Measurements from ENCODE around the gene GADL1.
A peak's percentile ranks its signal among the peaks of the same experiment; 100 is the strongest.

GADL1 gene

DNA sequence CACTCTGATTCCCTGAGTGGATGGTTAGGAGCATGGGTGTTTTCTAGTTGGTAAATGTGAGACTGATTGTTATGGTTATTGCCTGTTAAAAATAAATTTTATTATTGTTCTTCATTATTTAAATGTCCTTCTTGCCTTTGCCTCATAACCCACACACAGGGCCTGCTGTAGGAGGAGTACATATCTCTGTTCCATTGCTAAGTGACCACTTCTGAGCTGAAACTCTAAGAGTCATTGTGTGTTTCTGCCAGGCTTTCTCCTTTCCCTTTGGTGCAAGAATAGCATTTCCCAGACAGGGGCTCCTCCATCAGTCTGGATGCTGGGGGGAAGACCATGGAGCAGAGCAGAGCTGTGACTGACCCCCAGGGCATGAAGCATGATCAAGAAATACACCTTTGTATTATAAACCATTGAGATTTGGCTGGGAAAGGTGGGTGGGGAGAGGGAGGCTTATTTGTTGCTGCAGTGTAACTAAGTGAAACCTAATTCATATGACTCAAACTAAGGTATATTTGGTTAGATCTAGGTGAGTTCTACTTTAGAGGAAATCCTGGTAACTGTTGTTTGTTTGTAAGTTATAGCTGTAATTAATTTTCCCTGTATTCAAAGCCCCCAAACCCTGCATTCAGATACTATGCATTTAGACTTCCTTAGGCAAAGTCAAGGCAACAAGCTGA is 150.7 kb downstream of the GADL1 start:
- H3F3A ChIP-seq (ENCODE audit: insufficient read depth, low read length) = no peaks in the 10 kb centered on the region
- H2AFZ ChIP-seq (ENCODE audit: low read length) = no peak overlapping the region
- no peaks in the 10 kb centered on the region for H3K27me3 ChIP-seq (replicated peaks; ENCODE audit: insufficient read depth, low read length)
- no peak overlapping the region for H3K27ac ChIP-seq (ENCODE audit: low read length)
- no peaks in the 10 kb centered on the region for H3K9me3 ChIP-seq (replicated peaks; ENCODE audit: insufficient read depth, low read length)
- no peaks in the 10 kb centered on the region; the same call in 1 of the 2 replicates for H3K4me1 ChIP-seq (ENCODE audit: low read length)
- TF ChIP-seq, protein P1, sequence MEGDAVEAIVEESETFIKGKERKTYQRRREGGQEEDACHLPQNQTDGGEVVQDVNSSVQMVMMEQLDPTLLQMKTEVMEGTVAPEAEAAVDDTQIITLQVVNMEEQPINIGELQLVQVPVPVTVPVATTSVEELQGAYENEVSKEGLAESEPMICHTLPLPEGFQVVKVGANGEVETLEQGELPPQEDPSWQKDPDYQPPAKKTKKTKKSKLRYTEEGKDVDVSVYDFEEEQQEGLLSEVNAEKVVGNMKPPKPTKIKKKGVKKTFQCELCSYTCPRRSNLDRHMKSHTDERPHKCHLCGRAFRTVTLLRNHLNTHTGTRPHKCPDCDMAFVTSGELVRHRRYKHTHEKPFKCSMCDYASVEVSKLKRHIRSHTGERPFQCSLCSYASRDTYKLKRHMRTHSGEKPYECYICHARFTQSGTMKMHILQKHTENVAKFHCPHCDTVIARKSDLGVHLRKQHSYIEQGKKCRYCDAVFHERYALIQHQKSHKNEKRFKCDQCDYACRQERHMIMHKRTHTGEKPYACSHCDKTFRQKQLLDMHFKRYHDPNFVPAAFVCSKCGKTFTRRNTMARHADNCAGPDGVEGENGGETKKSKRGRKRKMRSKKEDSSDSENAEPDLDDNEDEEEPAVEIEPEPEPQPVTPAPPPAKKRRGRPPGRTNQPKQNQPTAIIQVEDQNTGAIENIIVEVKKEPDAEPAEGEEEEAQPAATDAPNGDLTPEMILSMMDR (IDR thresholded peaks at IDR 0.05; ENCODE audit: low read length) = no peak
- TF ChIP-seq EZH2phosphoT487 (IDR thresholded peaks at IDR 0.05; ENCODE audit: low read length) (no peak), EZH2 (optimal IDR thresholded peaks at IDR 0.05; ENCODE audit: low read depth, low read length) (no peak)
- H3K9ac ChIP-seq (ENCODE audit: low read length) = no peak overlapping the region
- no peaks in the 10 kb centered on the region for H3K36me3 ChIP-seq (replicated peaks; ENCODE audit: insufficient read depth, low read length)
- H3K9me2 ChIP-seq (replicated peaks; ENCODE audit: insufficient read depth, low read length) = no peaks in the 10 kb centered on the region
- no peak overlapping the region for H3K4me2 ChIP-seq (ENCODE audit: low read depth, low read length)
- no peak overlapping the region for H3K4me3 ChIP-seq (ENCODE audit: low read length)
- DNase-seq = no peak
- H3K79me2 ChIP-seq (ENCODE audit: low read length) = no peaks in the 10 kb centered on the region
- no peaks in the 10 kb centered on the region for H4K20me1 ChIP-seq (ENCODE audit: insufficient read depth, low read length)

DNA sequence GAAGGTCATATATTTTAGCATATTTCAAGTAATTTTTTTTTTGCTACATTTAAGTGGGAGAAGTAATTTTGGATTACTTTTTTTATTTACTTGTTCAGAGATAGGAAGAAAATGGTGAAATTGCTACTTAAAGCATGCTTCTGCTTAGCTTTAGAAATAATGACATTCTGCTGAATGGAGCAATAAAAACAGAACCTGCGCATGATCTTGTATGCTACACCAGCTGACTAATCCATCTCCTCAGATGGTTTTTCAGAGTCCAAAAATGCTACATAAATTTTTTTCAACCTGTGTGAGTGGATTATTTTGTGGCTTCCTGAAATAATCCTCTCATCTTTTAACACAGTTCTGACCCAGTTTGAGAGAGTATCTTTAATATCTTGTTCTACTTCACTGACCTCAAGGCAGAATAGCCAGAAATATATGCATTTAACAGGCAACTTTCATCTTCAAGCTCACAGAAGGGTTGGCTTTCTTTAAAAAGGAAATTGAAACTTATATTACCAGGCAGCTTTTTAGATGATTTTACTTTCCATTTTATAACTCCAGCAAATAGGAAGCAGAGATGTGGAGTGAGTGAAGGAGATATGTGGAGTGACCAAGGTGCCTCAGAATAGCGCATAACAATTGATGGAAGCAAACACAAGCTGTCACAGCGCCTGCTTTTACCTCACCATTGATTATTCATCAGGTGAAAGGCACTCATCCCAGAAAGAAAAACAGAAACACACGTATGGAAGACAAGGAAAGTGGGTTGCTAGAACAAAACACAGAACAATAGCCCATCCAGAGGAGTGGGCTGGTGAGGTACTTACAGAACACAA is 151.5 kb downstream of the GADL1 start:
- H4K20me1 ChIP-seq (ENCODE audit: insufficient read depth, low read length) = no peaks in the 10 kb centered on the region
- no peaks in the 10 kb centered on the region for H3K36me3 ChIP-seq (replicated peaks; ENCODE audit: insufficient read depth, low read length)
- H3F3A ChIP-seq (ENCODE audit: insufficient read depth, low read length) = no peaks in the 10 kb centered on the region
- H3K27ac ChIP-seq (ENCODE audit: low read length) = no peak overlapping the region
- no peak overlapping the region for H3K9ac ChIP-seq (ENCODE audit: low read length)
- no peak overlapping the region for H3K4me3 ChIP-seq (ENCODE audit: low read length)
- peak; percentile 16 for DNase-seq
- H2AFZ ChIP-seq (ENCODE audit: low read length) = no peak overlapping the region
- H3K79me2 ChIP-seq (ENCODE audit: low read length) = no peaks in the 10 kb centered on the region
- no peaks in the 10 kb centered on the region for H3K9me3 ChIP-seq (replicated peaks; ENCODE audit: insufficient read depth, low read length)
- no peaks in the 10 kb centered on the region for H3K27me3 ChIP-seq (replicated peaks; ENCODE audit: insufficient read depth, low read length)
- H3K4me2 ChIP-seq (ENCODE audit: low read depth, low read length) = no peak overlapping the region
- no peaks in the 10 kb centered on the region; the same call in 1 of the 2 replicates for H3K4me1 ChIP-seq (ENCODE audit: low read length)
- no peaks in the 10 kb centered on the region for H3K9me2 ChIP-seq (replicated peaks; ENCODE audit: insufficient read depth, low read length)
- TF ChIP-seq EZH2 (optimal IDR thresholded peaks at IDR 0.05; ENCODE audit: low read depth, low read length) (no peak), EZH2phosphoT487 (IDR thresholded peaks at IDR 0.05; ENCODE audit: low read length) (no peak)
- TF ChIP-seq, protein P1 (IDR thresholded peaks at IDR 0.05; ENCODE audit: low read length) = no peak

DNA sequence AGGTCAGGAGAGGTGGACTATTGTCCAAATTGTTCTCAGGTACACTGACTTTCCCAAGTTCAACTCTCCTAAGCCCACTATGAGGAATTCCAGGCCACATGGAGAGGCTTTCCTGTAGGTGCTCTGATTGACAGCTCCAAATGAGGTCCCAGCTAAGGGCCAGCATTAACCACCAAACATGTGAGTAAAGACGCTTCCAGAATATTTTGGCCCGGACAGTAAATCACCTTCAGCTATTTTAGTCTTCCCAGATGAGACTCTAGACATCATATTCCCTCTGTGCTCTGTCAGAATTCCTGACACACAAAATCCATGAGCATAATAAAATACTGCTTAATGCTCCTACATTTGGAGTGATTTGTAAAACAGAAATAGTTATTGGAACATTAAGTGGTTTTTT is 152.6 kb downstream of the GADL1 start:
- H3K9me2 ChIP-seq (replicated peaks; ENCODE audit: insufficient read depth, low read length) = no peaks in the 10 kb centered on the region
- no peak overlapping the region for H3K9ac ChIP-seq (ENCODE audit: low read length)

More for the DNA sequence above, 152.6 kb downstream of the GADL1 start:
- Histone ChIP-seq H3K36me3 (replicated peaks; ENCODE audit: insufficient read depth, low read length) (no peaks in the 10 kb centered on the region), H3F3A (ENCODE audit: insufficient read depth, low read length) (no peaks in the 10 kb centered on the region), H3K4me1 (ENCODE audit: low read length) (no peaks in the 10 kb centered on the region; the same call in 1 of the 2 replicates), H3K79me2 (ENCODE audit: low read length) (no peaks in the 10 kb centered on the region), H3K9me3 (replicated peaks; ENCODE audit: insufficient read depth, low read length) (no peaks in the 10 kb centered on the region), H2AFZ (ENCODE audit: low read length) (no peak overlapping the region), H3K27me3 (replicated peaks; ENCODE audit: insufficient read depth, low read length) (no peaks in the 10 kb centered on the region), H4K20me1 (ENCODE audit: insufficient read depth, low read length) (no peaks in the 10 kb centered on the region), H3K4me3 (ENCODE audit: low read length) (no peak overlapping the region), H3K27ac (ENCODE audit: low read length) (no peak overlapping the region), H3K4me2 (ENCODE audit: low read depth, low read length) (no peak overlapping the region)
- no peak for DNase-seq
- no peak for TF ChIP-seq EZH2 (optimal IDR thresholded peaks at IDR 0.05; ENCODE audit: low read depth, low read length)
- no peak for TF ChIP-seq EZH2phosphoT487 (IDR thresholded peaks at IDR 0.05; ENCODE audit: low read length)
- TF ChIP-seq, protein P1 (IDR thresholded peaks at IDR 0.05; ENCODE audit: low read length) = no peak
